HG03135 (cell line): ENCODE data around the gene TUG1.

ENCODE experiments used
- ATAC-seq: cut with Tn5 transposase; IDR thresholded peaks from one replicate; pipeline ENCODE4 v1.9.1; 2021; ENCODE audit warnings: mild to moderate bottlenecking, moderate library complexity; ENCODE audit not compliant: unreplicated experiment

TUG1 gene

GRCh38 chr22:30947173-30947815, 21.8 kb upstream of the TUG1 start:
- no peak for ATAC-seq

GRCh38 chr22:30947816-30948454, 21.1 kb upstream of the TUG1 start:
- no peak for ATAC-seq

GRCh38 chr22:30948930-30949342, 20.1 kb upstream of the TUG1 start:
- no peak for ATAC-seq

GRCh38 chr22:30949934-30950660, 19.0 kb upstream of the TUG1 start:
- no peak for ATAC-seq

- no peak for ATAC-seq
These were observed 15.9 kb upstream of the TUG1 start for GRCh38 chr22:30953206-30953605.

GRCh38 chr22:30955153-30955552, 13.9 kb upstream of the TUG1 start:
- ATAC-seq, result no peak

- no peak for ATAC-seq
These were observed 4.2 kb upstream of the TUG1 start for GRCh38 chr22:30964858-30965257.

- peak; percentile 24 for ATAC-seq
These were observed 796 bp upstream of the TUG1 start, which contains the start of gene MORC2 for GRCh38 chr22:30968015-30968923. TSS of gene MORC2 (minus strand) at chr22:30968774. CDS start at chr22:30967889, 885 bp downstream.

GRCh38 chr22:30969532-30970355, 679 bp downstream of the TUG1 start:
- ATAC-seq, result peak; percentile 32

- ATAC-seq, result no peak
These were observed 1.3 kb downstream of the TUG1 start for GRCh38 chr22:30970356-30970746.

- ATAC-seq, result no peak
These were observed 9.4 kb downstream of the TUG1 start for GRCh38 chr22:30978304-30978962.

GRCh38 chr22:30979932-30980331, 10.9 kb downstream of the TUG1 start:
- no peak for ATAC-seq

- ATAC-seq, result no peak
These were observed 13.4 kb downstream of the TUG1 start for GRCh38 chr22:30982512-30982911.

- ATAC-seq, result no peak
These were observed 15.3 kb downstream of the TUG1 start for GRCh38 chr22:30984317-30984716.

- no peak for ATAC-seq
These were observed 16.6 kb downstream of the TUG1 start for GRCh38 chr22:30985561-30986208.

- ATAC-seq, result no peak
These were observed 20.4 kb downstream of the TUG1 start for GRCh38 chr22:30989474-30989873.

GRCh38 chr22:30990690-30991089, 21.6 kb downstream of the TUG1 start:
- no peak for ATAC-seq

GRCh38 chr22:30992565-30992964, 23.5 kb downstream of the TUG1 start:
- ATAC-seq, result no peak

GRCh38 chr22:30994960-30995359, 25.9 kb downstream of the TUG1 start:
- no peak for ATAC-seq
